HepG2 (cell line): ENCODE results near the gene TJP3. TPM values are rescaled to one million over a fixed set of nuclear protein-coding genes. Genes with fewer than 3 reads are reported as not detected.
A peak's percentile ranks its signal among the peaks of the same experiment; 100 is the strongest.

Source experiments
- ADNP ChIP-seq: sonication (generic); formaldehyde crosslinking; IDR thresholded peaks from 2 replicates; pipeline ENCODE4 v1.4.0; 2020; ENCODE audit warnings: missing genetic modification reagents
- CBX5 ChIP-seq: sonication (generic); formaldehyde crosslinking; IDR thresholded peaks from 2 replicates; pipeline ENCODE4 v1.4.0; 2020; ENCODE audit warnings: missing genetic modification reagents, borderline replicate concordance
- EHMT2 ChIP-seq: fragments of 200-600 bp; sonication (generic); IDR thresholded peaks from 2 replicates; pipeline ENCODE4 v1.7.0; 2017; ENCODE audit warnings: antibody characterized with exemption, low read depth, low read length, borderline replicate concordance
- ETV5 ChIP-seq: IDR thresholded peaks from 2 replicates; pipeline ENCODE4 v1.6.1; 2018; ENCODE audit warnings: missing biosample characterization, missing genetic modification reagents, inconsistent platforms, borderline replicate concordance
- FOSL2 ChIP-seq: sonication (generic); formaldehyde crosslinking; IDR thresholded peaks from 2 replicates; pipeline ENCODE4 v1.4.0; 2020; ENCODE audit warnings: missing genetic modification reagents
- GABPB1 ChIP-seq: IDR thresholded peaks from 2 replicates; pipeline ENCODE4 v1.6.1; 2016; ENCODE audit warnings: mild to moderate bottlenecking, missing genetic modification reagents, moderate library complexity, missing compliant biosample characterization
- MAFG ChIP-seq: sonication (generic); formaldehyde crosslinking; IDR thresholded peaks from 2 replicates; pipeline ENCODE4 v1.5.1; 2020; ENCODE audit warnings: mild to moderate bottlenecking, missing genetic modification reagents
- TARDBP ChIP-seq: sonication (generic); formaldehyde crosslinking; IDR thresholded peaks from 2 replicates; pipeline ENCODE4 v1.8.0; 2022; ENCODE audit warnings: mild to moderate bottlenecking, missing genetic modification reagents
- TGIF2 ChIP-seq: IDR thresholded peaks from 2 replicates; pipeline ENCODE4 v1.6.1; 2016; ENCODE audit warnings: control low read depth, missing compliant biosample characterization
- XBP1 ChIP-seq: sonication (generic); formaldehyde crosslinking; IDR thresholded peaks from 2 replicates; pipeline ENCODE4 v1.5.0; 2020; ENCODE audit warnings: missing genetic modification reagents
- ZBTB20 ChIP-seq: sonication (generic); formaldehyde crosslinking; IDR thresholded peaks from 2 replicates; pipeline ENCODE4 v1.8.1; 2023; ENCODE audit warnings: missing genetic modification reagents, low read depth, mild to moderate bottlenecking, borderline replicate concordance
- ZBTB40 ChIP-seq, 2 experiments: fragments of 450-650 bp in 1 of 2; sonication (generic) in 1 of 2; formaldehyde crosslinking in 1 of 2; IDR thresholded peaks; 2 replicates each; pipeline versions ENCODE4 v1.6.1 to v1.8.0; 2016 to 2022; ENCODE audit warnings: antibody characterized with exemption in 1 of 2, mild to moderate bottlenecking in 1 of 2, missing genetic modification reagents in 1 of 2
- ZFP1 ChIP-seq: IDR thresholded peaks from 2 replicates; pipeline ENCODE4 v1.6.1; 2016
- ZHX1 ChIP-seq: sonication (generic); formaldehyde crosslinking; IDR thresholded peaks from 2 replicates; pipeline ENCODE4 v1.8.1; 2022; ENCODE audit warnings: low read depth, mild to moderate bottlenecking, missing genetic modification reagents
- ZNF160 ChIP-seq: sonication (generic); formaldehyde crosslinking; IDR thresholded peaks from 2 replicates; pipeline ENCODE4 v1.8.0; 2022; ENCODE audit warnings: mild to moderate bottlenecking, inconsistent platforms, missing genetic modification reagents
- ZNF225 ChIP-seq: sonication (generic); formaldehyde crosslinking; IDR thresholded peaks from 2 replicates; pipeline ENCODE4 v1.4.0; 2020; ENCODE audit warnings: mild to moderate bottlenecking, missing genetic modification reagents
- ZNF3 ChIP-seq: IDR thresholded peaks from 2 replicates; pipeline ENCODE4 v1.7.0; 2017; ENCODE audit warnings: inconsistent platforms
- polyA plus RNA-seq, 8 experiments: library from polyadenylated mRNA; depleted of rRNA in 3 of 8; stranded (reverse) in 7 of 8; unstranded in 1 of 8; fragments of >200 nt; fragmentation: Illumina TruSeq in 4 of 8; extraction: Trizol in 4 of 8; gene quantifications; 2 replicates each; pipeline versions ENCODE4 v1.2.1 to v1.2.3, GENCODE V29; 2011 to 2016; ENCODE audit warnings: low read depth in 4 of 8, missing spikeins in 1 of 8, mixed read lengths in 1 of 8; ENCODE audit not compliant: insufficient read depth in 1 of 8
- total RNA-seq, 5 experiments: library from RNA; depleted of rRNA; stranded (reverse); fragments of >200 nt; fragmentation: Illumina TruSeq; extraction: Trizol; gene quantifications; 2 replicates each; pipeline ENCODE4 v1.2.3, GENCODE V29; 2016; ENCODE audit warnings: low read depth in 1 of 5

TJP3 gene
- total and polyA plus RNA-seq, 2 of the 13 experiments (the other 11 are each of a cell fraction or from before 2014, with no cell fraction given) = 2.3 to 21.5 TPM

GRCh38 chr19:3762501-3763459, 54.6 kb downstream of the TJP3 start, which contains the start of gene MRPL54 (continued):
- TF ChIP-seq ZBTB40 (IDR thresholded peaks at IDR 0.05) = no peak
- no peak for TF ChIP-seq ZBTB40 (CRISPR knock-in tag; IDR thresholded peaks at IDR 0.05)
- 0 out of 2 replicates have a peak, but pooled peaks have one; percentile 43 for TF ChIP-seq ZNF160 (CRISPR knock-in tag)
- no peak for TF ChIP-seq ADNP (CRISPR knock-in tag)
- TF ChIP-seq EHMT2 = no peak
- peak; percentile 76; the same call in 1 of the 2 replicates for TF ChIP-seq ZBTB20 (CRISPR knock-in tag)
- TF ChIP-seq TGIF2 (CRISPR knock-in tag) = peak; percentile 89
- no peak for TF ChIP-seq ZNF3 (CRISPR knock-in tag)
- peak; percentile 95 for TF ChIP-seq GABPB1
- no peak for TF ChIP-seq ZFP1 (CRISPR knock-in tag)
- no peak for TF ChIP-seq MAFG
- TF ChIP-seq ZNF225 (CRISPR knock-in tag) = peak; percentile 78
- TF ChIP-seq ETV5 = peak; percentile 82
- TF ChIP-seq XBP1 (CRISPR knock-in tag) = no peak
- TF ChIP-seq ZHX1 (CRISPR knock-in tag) = peak; percentile 89; the same call in 1 of the 2 replicates
- TF ChIP-seq TARDBP (CRISPR knock-in tag) = peak; percentile 83
- TF ChIP-seq CBX5 (CRISPR knock-in tag) = no peak; the same call in 1 of the 2 replicates
- TF ChIP-seq FOSL2 (CRISPR knock-in tag) = peak; percentile 44; the same call in 1 of the 2 replicates
